ENCODE results near the gene NINJ1.

NINJ1 gene

GRCh38 chr9:93100276-93100636 lies 33.8 kb downstream of the NINJ1 start:
- no peak for DNase-seq (ENCODE audit: low read depth in 2 of 2)

- DNase-seq (ENCODE audit: low read depth in 2 of 2): no peak
These were observed 34.3 kb downstream of the NINJ1 start for GRCh38 chr9:93099551-93100275.

- DNase-seq (ENCODE audit: low read depth in 2 of 2): peak in 1 of 2 experiments; percentile 54
These were observed 35.7 kb downstream of the NINJ1 start for GRCh38 chr9:93098236-93098946.

GRCh38 chr9:93097511-93098201 lies 36.4 kb downstream of the NINJ1 start:
- no peak for DNase-seq (ENCODE audit: low read depth in 2 of 2)

DNA sequence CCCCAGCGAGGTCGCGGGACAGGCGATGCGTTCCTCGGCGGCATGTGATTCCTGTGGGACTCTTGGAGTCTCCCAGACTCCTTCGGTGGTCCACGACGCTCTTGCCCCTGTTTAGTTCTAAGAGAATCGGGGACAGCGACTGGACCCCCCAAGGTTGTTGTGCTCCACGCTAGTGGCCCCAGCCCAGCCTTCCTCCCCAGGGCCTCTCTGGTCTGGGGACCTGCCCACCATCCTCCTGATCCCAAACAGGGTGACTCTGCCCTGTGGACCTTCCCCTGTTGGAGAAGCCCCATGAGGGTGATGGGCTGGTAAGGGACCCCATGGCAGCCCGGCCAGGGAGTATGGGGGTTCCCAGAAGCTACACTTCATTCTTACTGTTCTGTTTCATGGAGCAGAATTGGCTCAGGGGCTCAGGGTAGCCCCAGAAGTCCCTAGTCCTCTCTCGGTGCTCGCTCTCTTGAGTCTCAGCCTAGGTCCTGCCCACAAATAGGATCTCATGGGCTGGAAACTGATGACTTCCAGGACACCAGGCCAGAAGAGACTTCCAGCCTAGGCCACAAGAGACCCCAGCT lies 37.2 kb downstream of the NINJ1 start:
- DNase-seq (ENCODE audit: low read depth in 2 of 2): no peak

DNA sequence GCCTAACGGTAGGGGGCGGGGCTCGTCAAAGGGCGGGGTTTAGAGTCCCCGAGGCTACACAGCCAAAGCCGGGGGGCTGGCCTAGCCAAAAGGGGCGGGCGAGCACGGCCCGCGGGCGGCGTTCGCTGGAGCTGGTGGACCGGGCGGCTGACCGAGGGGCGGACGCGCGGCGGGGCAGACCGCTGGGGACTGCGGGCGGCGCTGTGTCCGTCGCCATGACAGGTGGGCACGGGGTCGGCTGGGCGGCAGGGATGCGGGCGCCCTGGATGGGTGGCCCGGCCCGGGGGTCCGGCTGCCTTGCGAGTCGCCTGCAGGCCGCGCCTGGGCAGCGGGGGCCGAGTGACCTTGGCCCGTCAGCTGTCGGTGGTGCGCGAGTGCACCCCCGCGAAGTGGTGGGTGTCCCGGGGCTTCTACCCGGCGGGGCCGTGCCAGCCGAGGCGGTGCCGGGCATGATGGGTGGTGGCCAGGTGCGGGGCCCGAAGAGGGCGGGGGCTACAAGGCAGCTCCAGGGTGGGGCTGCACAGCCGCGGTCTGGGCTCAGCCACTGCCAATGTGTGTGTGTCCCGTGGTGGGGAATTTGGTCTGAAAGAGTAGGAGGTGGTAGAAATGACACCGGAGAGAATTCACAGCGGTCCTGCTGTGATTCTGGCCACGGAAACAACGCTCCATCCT lies 37.8 kb downstream of the NINJ1 start, which contains the start of gene CARD19:
TSS of gene CARD19 (plus strand) at position 87 of the 672 bp plus-strand sequence. CDS start at position 216, 129 bp downstream.
- peak in 1 of 2 experiments; percentile 38 for DNase-seq (ENCODE audit: low read depth in 2 of 2)

DNA sequence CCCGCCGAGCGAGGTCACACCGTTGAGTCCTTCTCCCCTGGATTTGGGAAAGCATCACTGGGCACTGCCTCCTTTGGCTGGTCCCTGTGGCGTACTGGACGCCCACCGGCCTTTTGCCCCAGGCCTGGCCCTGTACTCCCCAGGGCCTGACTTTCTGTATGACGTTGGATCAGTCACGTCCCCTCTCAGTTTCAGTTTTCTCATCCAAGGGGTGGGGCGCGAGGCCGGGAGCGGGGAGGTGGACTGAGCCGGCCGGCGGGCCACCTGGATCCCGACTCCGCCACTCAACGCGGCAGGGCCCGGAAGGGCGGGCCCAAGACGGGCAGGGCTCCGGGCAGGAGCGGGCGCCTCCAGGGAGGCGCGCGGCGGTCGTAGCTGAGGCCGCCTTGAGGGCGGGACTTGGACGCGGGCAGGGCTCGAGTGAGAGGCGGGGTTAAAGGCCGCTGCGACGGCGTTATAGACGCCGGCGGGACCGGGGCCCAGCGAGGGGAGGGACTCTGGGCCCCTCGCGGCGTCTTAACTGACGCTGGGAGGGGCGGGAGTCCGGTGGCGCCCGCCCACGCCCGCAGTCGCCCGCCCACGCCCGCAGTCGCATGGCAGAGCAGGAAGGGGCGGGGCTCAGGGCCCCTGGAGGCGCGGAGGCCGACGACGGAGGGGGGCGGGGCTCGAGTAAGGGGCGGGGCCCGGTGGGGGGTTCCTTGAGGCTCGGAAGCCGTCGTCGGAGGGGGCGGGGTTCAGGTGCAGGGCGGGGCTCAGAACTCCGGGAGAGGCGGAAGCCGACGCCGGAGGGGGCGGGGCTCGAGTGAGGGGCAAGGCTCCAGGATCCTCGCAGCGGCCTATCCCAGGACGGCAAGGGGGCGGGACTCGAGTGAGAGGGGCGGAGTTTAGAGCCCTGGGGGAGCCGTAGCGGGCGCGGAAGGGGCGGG lies 38.6 kb downstream of the NINJ1 start:
- peak; percentile 100 for DNase-seq (ENCODE audit: low read depth in 2 of 2)

DNA sequence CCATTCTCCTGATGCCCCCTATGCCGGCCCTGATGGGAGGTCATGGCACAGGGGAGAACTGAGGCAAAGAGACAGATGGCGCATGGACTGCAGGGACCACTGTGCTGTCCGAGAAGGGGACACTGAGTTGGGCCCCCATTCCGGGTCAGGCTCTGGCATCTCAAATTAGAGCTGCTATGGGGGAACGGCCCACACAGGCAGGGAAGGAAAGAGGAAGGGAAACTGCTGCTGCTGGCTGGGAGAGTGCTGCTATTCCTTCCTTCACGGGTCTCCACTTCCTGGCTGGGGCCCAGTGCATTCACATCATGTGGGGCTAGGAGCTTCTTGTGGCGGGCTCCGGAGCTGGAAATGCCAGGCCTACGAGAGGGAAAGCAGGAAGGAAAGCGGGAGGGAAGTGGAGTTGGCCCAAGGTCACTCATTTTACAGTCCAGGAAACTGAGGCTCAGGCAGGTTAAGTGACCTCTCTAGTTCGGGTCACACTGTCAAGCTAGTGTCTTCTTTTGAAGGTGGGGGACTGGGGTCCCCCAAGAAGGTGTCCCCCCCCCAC lies 39.3 kb downstream of the NINJ1 start:
- DNase-seq (ENCODE audit: low read depth in 2 of 2): no peak

- no peak for DNase-seq (ENCODE audit: low read depth in 2 of 2)
These were observed 40.0 kb downstream of the NINJ1 start for GRCh38 chr9:93093877-93094657.

- DNase-seq (ENCODE audit: low read depth in 2 of 2): no peak
These were observed 40.7 kb downstream of the NINJ1 start for GRCh38 chr9:93093127-93093876.

- DNase-seq (ENCODE audit: low read depth in 2 of 2): no peak
These were observed 41.6 kb downstream of the NINJ1 start for GRCh38 chr9:93092251-93092991.

- peak; percentile 51 to 58 for DNase-seq (ENCODE audit: low read depth in 2 of 2)
These were observed 42.5 kb downstream of the NINJ1 start for GRCh38 chr9:93091453-93092081.

GRCh38 chr9:93091056-93091452 lies 43.0 kb downstream of the NINJ1 start:
- DNase-seq (ENCODE audit: low read depth in 2 of 2): no peak

DNA sequence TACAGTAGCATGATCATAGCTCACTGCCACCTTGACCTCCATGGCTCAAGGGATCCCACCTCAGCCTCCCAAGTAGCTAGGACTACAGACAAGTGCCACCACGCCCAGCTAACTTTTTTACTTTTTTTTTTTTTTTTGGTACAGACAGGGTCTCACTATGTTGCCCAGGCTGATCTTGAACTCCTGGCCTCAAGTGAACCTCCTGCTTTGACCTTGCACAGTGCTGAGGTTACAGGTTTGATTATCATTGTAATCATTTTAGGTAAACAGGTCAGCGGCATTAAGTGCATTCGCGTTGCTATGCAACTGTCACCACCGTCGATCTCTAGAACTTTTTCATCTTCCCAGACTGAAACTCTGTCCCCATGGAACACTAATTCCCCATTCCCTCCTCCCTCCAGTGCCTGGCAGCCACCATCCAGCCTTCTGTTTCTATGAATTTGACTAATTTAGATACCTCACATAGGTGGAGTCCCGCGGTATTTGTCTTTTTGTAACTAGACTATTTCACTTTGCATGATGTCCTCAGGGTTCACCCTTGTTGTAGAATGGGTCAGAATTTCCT lies 43.9 kb downstream of the NINJ1 start:
- no peak for DNase-seq (ENCODE audit: low read depth in 2 of 2)

DNA sequence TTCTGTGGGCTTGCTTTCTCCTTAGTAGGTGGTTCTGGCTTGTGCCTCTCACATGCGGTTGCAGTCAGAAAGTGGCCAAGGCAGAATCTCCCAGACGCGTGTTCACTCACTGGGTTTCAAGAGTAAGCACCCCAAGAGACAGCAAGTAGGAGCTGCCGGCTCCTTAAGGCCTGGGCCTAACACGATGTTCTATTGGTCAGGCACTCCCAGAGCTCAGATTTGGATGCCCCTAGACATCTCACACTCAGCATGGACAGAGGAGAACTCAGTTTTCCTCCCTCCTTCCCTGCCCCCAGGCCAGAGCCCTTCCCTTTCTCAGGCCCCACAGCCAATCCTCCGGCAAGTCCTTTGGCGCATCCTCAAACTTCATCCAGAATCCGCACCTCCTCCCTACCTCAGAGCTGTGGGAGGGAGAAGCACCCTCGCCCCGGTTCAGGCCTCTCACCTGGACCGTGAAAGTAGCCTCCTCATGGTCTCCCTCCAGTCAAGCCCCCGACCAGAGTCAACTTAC lies 44.5 kb downstream of the NINJ1 start:
- no peak for DNase-seq (ENCODE audit: low read depth in 2 of 2)

GRCh38 chr9:93089024-93089423 lies 45.0 kb downstream of the NINJ1 start:
- DNase-seq (ENCODE audit: low read depth in 2 of 2): no peak

DNA sequence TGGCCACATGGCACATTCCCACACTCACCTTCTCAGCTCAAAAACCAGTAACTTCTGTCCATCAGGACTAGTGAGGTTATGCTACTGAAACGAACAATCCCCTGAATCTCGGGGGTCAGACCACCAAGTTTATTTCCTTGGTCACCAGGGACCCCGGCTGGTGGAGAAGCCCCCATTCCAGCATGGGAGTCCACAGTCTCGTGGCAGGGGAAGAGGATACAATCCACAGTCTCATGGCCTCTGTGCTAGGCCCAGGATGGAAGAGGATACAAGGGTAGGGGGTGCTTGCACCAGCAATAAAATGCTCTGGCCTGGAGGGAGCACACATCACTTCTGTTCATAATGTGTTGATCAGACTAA lies 45.4 kb downstream of the NINJ1 start:
- no peak for DNase-seq (ENCODE audit: low read depth in 2 of 2)

Measured in stimulated activated CD4-positive, alpha-beta T cell treated with anti-CD3 and anti-CD28 coated beads, Interleukin-12 subunit alpha, Interleukin-12 subunit beta, amount 100 ng/mL, for 24 hours (primary cell).